ENCODE data around the gene CCM2.

DNA sequence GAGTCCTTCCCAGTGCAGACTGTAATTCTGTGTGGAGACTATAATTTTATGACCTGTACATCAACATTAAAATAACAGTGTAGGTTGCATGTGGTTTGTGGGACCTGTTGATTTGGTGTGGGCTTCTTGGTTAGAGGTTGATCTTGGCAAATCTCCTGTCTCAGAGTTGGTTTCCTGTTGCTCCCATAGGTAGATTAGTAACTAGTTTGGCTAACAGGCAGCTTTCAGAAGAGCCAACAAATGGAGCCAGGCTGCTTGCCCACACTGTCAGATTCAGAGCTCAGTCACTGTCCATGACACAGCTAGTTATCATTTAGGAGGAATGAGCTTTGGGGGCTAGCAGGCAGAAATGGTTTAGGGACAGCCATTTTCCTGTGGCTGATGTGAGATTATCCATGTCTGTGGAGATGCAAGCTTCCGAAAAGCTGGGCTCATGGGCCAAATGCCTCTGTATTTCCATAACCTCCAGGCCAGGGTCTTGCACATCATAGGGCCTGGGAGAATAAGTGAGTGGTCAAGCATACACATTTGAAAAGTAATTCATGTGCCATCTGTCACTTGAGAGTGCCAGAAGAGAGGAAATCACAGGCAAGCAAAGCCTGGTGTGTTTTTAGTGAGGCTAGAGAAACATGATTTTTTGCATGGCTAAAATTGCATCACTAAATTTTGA lies 33.4 kb downstream of the CCM2 start:
- no peak for TF ChIP-seq ZNF274 (IDR thresholded peaks at IDR 0.05; ENCODE audit: low read depth, low read length)
- no peak for TF ChIP-seq YY1 (IDR thresholded peaks at IDR 0.05; ENCODE audit: insufficient read depth, insufficient read length)
- TF ChIP-seq SUZ12 (IDR thresholded peaks at IDR 0.05; ENCODE audit: extremely low read depth, insufficient read depth, insufficient read length), result no peak

Data from NT2/D1 (cell line).